ENCODE data around the gene MPPED2. TPM values are rescaled to one million over a fixed set of nuclear protein-coding genes. Genes with fewer than 3 reads are reported as not detected.

MPPED2 gene
- total RNA-seq, 5 donors from 2014 or later (not counting 1 experiment from before 2014, with no cell fraction given) = 0.58 to 8.1 (median 0.99) TPM

DNA sequence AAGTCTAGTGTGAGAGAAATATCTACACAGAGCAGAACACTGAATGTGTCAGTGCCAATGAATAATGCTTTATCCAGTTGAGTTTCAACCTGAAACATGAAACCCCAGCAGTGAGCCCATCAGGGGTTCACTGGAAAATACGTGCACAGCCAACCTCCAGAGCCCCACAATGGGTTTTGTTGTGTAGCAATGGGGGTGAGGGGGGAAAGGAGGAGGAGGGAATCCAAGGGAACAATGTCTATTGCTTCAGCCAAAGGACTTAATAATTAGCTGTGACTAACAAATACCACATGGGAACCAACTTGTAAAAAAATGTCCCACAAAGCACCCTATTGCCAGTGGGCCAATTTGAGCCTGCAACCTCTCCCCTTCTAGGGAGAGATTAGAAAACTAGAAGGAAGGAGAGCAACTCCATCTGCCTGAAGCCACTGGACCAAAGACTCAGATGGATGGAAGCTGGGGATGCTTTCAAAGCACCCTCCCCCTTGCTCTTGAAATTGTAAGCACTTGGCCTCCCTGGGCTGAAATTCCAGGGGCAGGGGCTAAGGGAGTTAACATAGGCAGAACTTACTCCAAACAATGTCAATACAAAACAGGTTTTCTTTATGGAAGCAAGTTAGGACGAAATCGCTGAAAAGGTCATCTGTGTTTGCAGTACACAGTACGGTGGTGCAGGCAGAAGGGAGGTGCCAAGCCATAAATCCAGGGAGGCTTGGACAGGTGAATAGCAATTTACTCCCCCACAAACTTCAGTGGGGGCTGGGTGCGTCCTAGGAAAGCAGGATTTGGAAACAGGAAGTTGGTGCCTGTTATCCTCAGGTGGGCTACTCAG lies 163.5 kb downstream of the MPPED2 start:
- CTCF ChIA-PET = no interaction called here
- no peaks in the 10 kb centered on the region for H3K27me3 ChIP-seq (replicated peaks in 1 of 2; ENCODE audit: control insufficient read depth in 2 of 2, extremely low read depth in 1 of 2, insufficient read depth in 2 of 2, low read length in 1 of 2)
- Mint-ChIP-seq H3K9me3 (no peaks in the 10 kb centered on the region), H3K4me3 (no peak overlapping the region), H3K27ac (no peak overlapping the region), H3K4me1 (no peaks in the 10 kb centered on the region), H3K36me3 (no peaks in the 10 kb centered on the region), H3K27me3 (peaks cover 7 to 8% of the 10 kb centered on the region in 2 donors)
- no peaks in the 10 kb centered on the region for H3K4me1 ChIP-seq (ENCODE audit: control insufficient read depth in 1 of 2, extremely low read depth in 1 of 2, insufficient read depth in 2 of 2, low read length in 2 of 2)
- H3K27ac ChIP-seq (ENCODE audit: low read length) = no peak overlapping the region
- no peaks in the 10 kb centered on the region for H3K36me3 ChIP-seq (ENCODE audit: control insufficient read depth in 2 of 2, extremely low read depth in 1 of 2, insufficient read depth in 1 of 2, low read length in 1 of 2)
- WGBS (ENCODE audit: insufficient coverage) = 65% methylated on average over 4 of the region's 5 CpGs
- H3K9me3 ChIP-seq = no peaks in the 10 kb centered on the region
- DNase-seq = no peak
- POLR2A ChIA-PET = no interaction called here
- ATAC-seq (replicated peaks in 1 of 4) = no peak
- no peak overlapping the region for H3K4me3 ChIP-seq (ENCODE audit: control insufficient read depth in 1 of 2, extremely low read depth in 1 of 2, low read length in 1 of 2)

DNA sequence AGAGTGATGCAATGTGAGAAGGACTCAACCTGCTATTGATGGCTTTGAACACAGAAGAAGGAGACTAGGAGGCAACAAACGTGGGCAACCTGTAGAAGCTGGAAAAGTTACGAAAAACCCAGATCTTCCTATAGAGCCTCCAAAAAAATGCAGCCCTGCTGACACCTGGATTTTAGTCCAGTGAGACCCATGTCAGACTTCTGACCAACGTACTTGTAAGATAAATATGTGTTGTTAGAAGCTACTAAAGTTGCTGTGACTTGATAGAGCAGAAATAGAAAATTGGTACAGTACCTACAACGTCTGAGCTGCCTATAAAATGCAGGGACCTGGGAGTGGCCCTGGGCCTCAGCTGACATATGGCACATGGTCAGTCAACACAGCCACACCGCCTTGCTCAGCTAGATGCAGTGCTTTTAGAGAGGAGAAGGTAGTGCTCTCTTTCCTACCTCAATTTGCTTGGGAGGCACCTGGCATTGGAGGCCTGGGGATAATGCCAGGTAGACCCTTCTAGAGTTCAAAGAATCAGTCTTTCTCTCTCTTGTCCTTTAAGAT lies 165.8 kb downstream of the MPPED2 start:
- ATAC-seq (replicated peaks in 1 of 4) (no peak), DNase-seq (no peak)
- no peaks in the 10 kb centered on the region for H3K9me3 Mint-ChIP-seq
- H3K4me3 Mint-ChIP-seq = no peak overlapping the region
- no peaks in the 10 kb centered on the region for H3K9me3 ChIP-seq
- no peaks in the 10 kb centered on the region for H3K27me3 ChIP-seq (replicated peaks in 1 of 2; ENCODE audit: control insufficient read depth in 2 of 2, extremely low read depth in 1 of 2, insufficient read depth in 2 of 2, low read length in 1 of 2)
- no peak overlapping the region for H3K27ac ChIP-seq (ENCODE audit: low read length)
- H3K36me3 ChIP-seq (ENCODE audit: control insufficient read depth in 2 of 2, extremely low read depth in 1 of 2, insufficient read depth in 1 of 2, low read length in 1 of 2) = no peaks in the 10 kb centered on the region
- H3K27ac Mint-ChIP-seq = no peak overlapping the region
- ChIA-PET CTCF (no interaction called here), POLR2A (no interaction called here)
- H3K27me3 Mint-ChIP-seq = peaks cover 2 to 4% of the 10 kb centered on the region in 2 donors
- H3K4me3 ChIP-seq (ENCODE audit: control insufficient read depth in 1 of 2, extremely low read depth in 1 of 2, low read length in 1 of 2) = no peak overlapping the region
- no peaks in the 10 kb centered on the region for H3K36me3 Mint-ChIP-seq
- no peaks in the 10 kb centered on the region for H3K4me1 ChIP-seq (ENCODE audit: control insufficient read depth in 1 of 2, extremely low read depth in 1 of 2, insufficient read depth in 2 of 2, low read length in 2 of 2)
- H3K4me1 Mint-ChIP-seq = no peaks in the 10 kb centered on the region
- 38% methylated on average over 2 of the region's 5 CpGs for WGBS (ENCODE audit: insufficient coverage)

DNA sequence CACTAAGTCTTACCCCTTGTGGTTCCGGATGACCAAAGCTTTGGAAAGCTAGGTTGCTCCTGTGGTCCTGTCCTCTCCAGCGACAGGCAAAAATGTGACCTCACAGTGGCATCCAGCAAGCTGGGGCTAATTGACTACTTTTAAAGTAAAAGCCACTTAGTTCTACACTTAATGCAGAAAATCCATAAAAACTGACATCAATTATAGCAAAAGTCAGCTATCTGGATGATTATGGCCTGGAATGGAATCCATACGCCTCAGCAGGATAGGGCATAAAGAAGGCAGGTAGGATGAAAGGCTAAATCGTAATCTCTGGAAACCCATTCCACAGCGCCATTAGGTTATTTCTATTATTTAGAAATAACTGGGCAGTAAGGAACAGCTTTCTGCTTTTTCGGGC lies 171.3 kb downstream of the MPPED2 start:
- Mint-ChIP-seq H3K27me3 (peaks cover 1 to 3% of the 10 kb centered on the region in 2 donors), H3K36me3 (no peaks in the 10 kb centered on the region), H3K4me3 (no peak overlapping the region), H3K27ac (no peak overlapping the region), H3K4me1 (peaks cover 0 to 2% (median 0%) of the 10 kb centered on the region in 3 donors), H3K9me3 (no peaks in the 10 kb centered on the region)
- Histone ChIP-seq H3K9me3 (no peaks in the 10 kb centered on the region), H3K27ac (ENCODE audit: low read length) (no peak overlapping the region), H3K27me3 (replicated peaks in 1 of 2; ENCODE audit: control insufficient read depth in 2 of 2, extremely low read depth in 1 of 2, insufficient read depth in 2 of 2, low read length in 1 of 2) (no peaks in the 10 kb centered on the region), H3K36me3 (ENCODE audit: control insufficient read depth in 2 of 2, extremely low read depth in 1 of 2, insufficient read depth in 1 of 2, low read length in 1 of 2) (no peaks in the 10 kb centered on the region), H3K4me1 (ENCODE audit: control insufficient read depth in 1 of 2, extremely low read depth in 1 of 2, insufficient read depth in 2 of 2, low read length in 2 of 2) (no peaks in the 10 kb centered on the region), H3K4me3 (ENCODE audit: control insufficient read depth in 1 of 2, extremely low read depth in 1 of 2, low read length in 1 of 2) (no peak overlapping the region)
- ChIA-PET CTCF (interaction anchor here in 1 of 2 donors (1.2 kb wide), 1 partner anchor 38 kb away, joined by 4 read pairs; no protein-coding TSS in a partner anchor), POLR2A (no interaction called here)
- no peak for ATAC-seq (replicated peaks in 1 of 4)
- DNase-seq = no peak
- 92% methylated on average over 3 of the region's 6 CpGs for WGBS (ENCODE audit: insufficient coverage)

DNA sequence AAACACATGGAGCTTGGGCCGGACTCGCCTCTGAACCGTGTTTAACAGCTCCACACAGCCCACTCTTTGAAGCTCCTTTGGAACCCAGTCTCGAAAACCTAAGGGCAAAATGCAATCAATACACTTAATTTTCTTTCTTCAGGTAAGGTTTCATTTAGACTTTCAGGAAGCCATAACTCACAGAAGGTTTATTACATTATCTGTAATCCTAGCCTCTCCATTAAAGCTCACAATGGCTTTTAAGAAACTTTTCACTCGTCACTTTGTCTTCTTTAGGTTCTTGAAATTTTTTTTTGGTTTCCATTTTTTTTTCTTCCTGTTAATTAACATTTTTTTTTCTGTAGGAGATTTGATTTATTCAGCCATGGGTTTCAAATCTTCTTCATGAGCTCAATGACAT lies 171.9 kb downstream of the MPPED2 start:
- peaks cover 1 to 5% of the 10 kb centered on the region in 2 donors for H3K27me3 Mint-ChIP-seq
- no peak for ATAC-seq (replicated peaks in 1 of 4)
- H3K9me3 ChIP-seq = no peaks in the 10 kb centered on the region
- no peaks in the 10 kb centered on the region for H3K9me3 Mint-ChIP-seq
- DNase-seq = no peak
- 85% methylated on average over 4 of the region's 5 CpGs for WGBS (ENCODE audit: insufficient coverage)
- no peak overlapping the region for H3K27ac Mint-ChIP-seq
- H3K36me3 ChIP-seq (ENCODE audit: control insufficient read depth in 2 of 2, extremely low read depth in 1 of 2, insufficient read depth in 1 of 2, low read length in 1 of 2) = no peaks in the 10 kb centered on the region
- no peak overlapping the region for H3K4me3 ChIP-seq (ENCODE audit: control insufficient read depth in 1 of 2, extremely low read depth in 1 of 2, low read length in 1 of 2)
- H3K4me1 ChIP-seq (ENCODE audit: control insufficient read depth in 1 of 2, extremely low read depth in 1 of 2, insufficient read depth in 2 of 2, low read length in 2 of 2) = no peaks in the 10 kb centered on the region
- H3K4me1 Mint-ChIP-seq = peaks cover 0 to 2% (median 0%) of the 10 kb centered on the region in 3 donors
- ChIA-PET CTCF (interaction anchor here in 1 of 2 donors (0.5 to 1.2 kb wide), 2 partner anchors 37 to 811 kb away, joined by 3 to 4 read pairs; no protein-coding TSS in a partner anchor), POLR2A (no interaction called here)
- H3K27me3 ChIP-seq (replicated peaks in 1 of 2; ENCODE audit: control insufficient read depth in 2 of 2, extremely low read depth in 1 of 2, insufficient read depth in 2 of 2, low read length in 1 of 2) = no peaks in the 10 kb centered on the region
- no peak overlapping the region for H3K4me3 Mint-ChIP-seq
- no peak overlapping the region for H3K27ac ChIP-seq (ENCODE audit: low read length)
- H3K36me3 Mint-ChIP-seq = no peaks in the 10 kb centered on the region

DNA sequence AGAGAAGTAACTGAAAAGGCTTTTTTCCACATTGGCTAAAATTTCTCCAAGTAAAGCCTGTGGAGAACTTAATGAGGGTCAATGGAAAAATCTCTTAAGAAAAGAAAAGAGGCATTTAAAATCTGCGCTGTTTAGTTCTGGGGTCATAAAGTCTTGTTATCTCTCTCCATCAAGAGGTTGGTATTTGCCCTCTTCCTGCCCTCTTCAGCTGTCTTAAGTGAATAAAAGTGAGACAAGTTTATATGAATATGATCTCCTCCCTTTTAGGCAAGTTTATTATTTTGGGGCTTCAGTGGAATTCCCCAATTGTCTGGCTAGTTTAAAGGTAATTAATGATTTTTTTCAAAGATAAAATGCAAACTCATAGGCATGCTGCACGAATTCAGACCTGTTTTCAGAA lies 173.6 kb downstream of the MPPED2 start:
- H3K9me3 ChIP-seq = no peaks in the 10 kb centered on the region
- ATAC-seq (replicated peaks in 1 of 4) = no peak
- no peaks in the 10 kb centered on the region for H3K36me3 ChIP-seq (ENCODE audit: control insufficient read depth in 2 of 2, extremely low read depth in 1 of 2, insufficient read depth in 1 of 2, low read length in 1 of 2)
- peaks cover 1 to 6% of the 10 kb centered on the region in 2 donors for H3K27me3 Mint-ChIP-seq
- H3K27ac ChIP-seq (ENCODE audit: low read length) = no peak overlapping the region
- H3K9me3 Mint-ChIP-seq = no peaks in the 10 kb centered on the region
- WGBS (ENCODE audit: insufficient coverage) = 40% methylated on average over 1 of the region's 2 CpGs
- no peak overlapping the region for H3K27ac Mint-ChIP-seq
- no peak for DNase-seq
- H3K4me1 Mint-ChIP-seq = peaks cover 0 to 2% (median 0%) of the 10 kb centered on the region in 3 donors
- H3K36me3 Mint-ChIP-seq = no peaks in the 10 kb centered on the region
- ChIA-PET CTCF (interaction anchor here in 1 of 2 donors (0.5 kb wide), 1 partner anchor 270 kb away, joined by 3 read pairs; no protein-coding TSS in a partner anchor), POLR2A (no interaction called here)
- H3K27me3 ChIP-seq (replicated peaks in 1 of 2; ENCODE audit: control insufficient read depth in 2 of 2, extremely low read depth in 1 of 2, insufficient read depth in 2 of 2, low read length in 1 of 2) = no peaks in the 10 kb centered on the region
- H3K4me1 ChIP-seq (ENCODE audit: control insufficient read depth in 1 of 2, extremely low read depth in 1 of 2, insufficient read depth in 2 of 2, low read length in 2 of 2) = no peaks in the 10 kb centered on the region
- H3K4me3 ChIP-seq (ENCODE audit: control insufficient read depth in 1 of 2, extremely low read depth in 1 of 2, low read length in 1 of 2) = no peak overlapping the region
- no peak overlapping the region for H3K4me3 Mint-ChIP-seq

DNA sequence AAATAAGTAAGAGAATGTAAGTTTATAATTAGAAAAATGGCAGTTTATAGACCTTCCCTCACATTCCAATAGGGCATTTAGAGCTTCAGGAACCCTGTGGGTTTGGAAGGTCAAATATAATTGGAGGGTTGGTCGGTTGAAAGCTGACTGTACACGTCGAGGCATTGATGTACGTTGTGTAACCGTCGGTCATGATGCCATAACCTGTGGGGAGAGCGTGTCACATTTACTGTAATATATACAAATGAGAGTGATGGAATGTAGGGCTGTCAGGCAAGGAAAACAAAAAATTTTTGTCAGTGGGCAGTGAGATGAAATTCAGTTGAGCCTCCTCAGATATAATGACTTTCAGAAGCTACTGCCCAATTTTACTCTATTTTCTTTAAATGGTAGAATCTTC lies 174.8 kb downstream of the MPPED2 start:
- WGBS (ENCODE audit: insufficient coverage) = 87% methylated on average over 3 of the region's 7 CpGs
- no peak overlapping the region for H3K4me3 ChIP-seq (ENCODE audit: control insufficient read depth in 1 of 2, extremely low read depth in 1 of 2, low read length in 1 of 2)
- ChIA-PET POLR2A (no interaction called here), CTCF (no interaction called here)
- no peaks in the 10 kb centered on the region for H3K9me3 Mint-ChIP-seq
- no peaks in the 10 kb centered on the region for H3K36me3 ChIP-seq (ENCODE audit: control insufficient read depth in 2 of 2, extremely low read depth in 1 of 2, insufficient read depth in 1 of 2, low read length in 1 of 2)
- H3K36me3 Mint-ChIP-seq = no peaks in the 10 kb centered on the region
- H3K27me3 ChIP-seq (replicated peaks in 1 of 2; ENCODE audit: control insufficient read depth in 2 of 2, extremely low read depth in 1 of 2, insufficient read depth in 2 of 2, low read length in 1 of 2) = no peaks in the 10 kb centered on the region
- no peaks in the 10 kb centered on the region for H3K4me1 ChIP-seq (ENCODE audit: control insufficient read depth in 1 of 2, extremely low read depth in 1 of 2, insufficient read depth in 2 of 2, low read length in 2 of 2)
- no peak for ATAC-seq (replicated peaks in 1 of 4)
- H3K27me3 Mint-ChIP-seq = peaks cover 3 to 6% of the 10 kb centered on the region in 2 donors
- H3K4me3 Mint-ChIP-seq = no peak overlapping the region
- no peaks in the 10 kb centered on the region for H3K9me3 ChIP-seq
- no peak for DNase-seq
- H3K4me1 Mint-ChIP-seq = peaks cover 0 to 2% (median under 1%) of the 10 kb centered on the region in 3 donors
- no peak overlapping the region for H3K27ac Mint-ChIP-seq
- no peak overlapping the region for H3K27ac ChIP-seq (ENCODE audit: low read length)

All from T-cell (primary cell).